Hematopoietic multipotent progenitor cell treated with erythropoietin and hydrocortisone succinate and interleukin-3 and kit ligand, for 15 days (in vitro differentiated cells): ENCODE data around the gene TRAPPC11.
"Not testable (repeated sequence)": the region's sequence is repeated elsewhere in the genome, so short reads cannot be mapped to it uniquely, and the experiment has no call there.

Experiments used
- DNase-seq: peaks from one replicate; pipeline ENCODE4 v3.0.0-alpha.2; 2015; ENCODE audit warnings: low spot score

The TRAPPC11 gene

GRCh38 chr4:183659029-183659871 lies at the start of gene TRAPPC11, which contains the start of gene RWDD4:
Gene TRAPPC11, plus strand, starts transcription at chr4:183659293. Its CDS starts 4,575 bp downstream, at chr4:183663868.
Gene RWDD4, minus strand, starts transcription at chr4:183659185. Its CDS starts 233 bp downstream, at chr4:183658952.
- DNase-seq = peak; percentile 91

DNA sequence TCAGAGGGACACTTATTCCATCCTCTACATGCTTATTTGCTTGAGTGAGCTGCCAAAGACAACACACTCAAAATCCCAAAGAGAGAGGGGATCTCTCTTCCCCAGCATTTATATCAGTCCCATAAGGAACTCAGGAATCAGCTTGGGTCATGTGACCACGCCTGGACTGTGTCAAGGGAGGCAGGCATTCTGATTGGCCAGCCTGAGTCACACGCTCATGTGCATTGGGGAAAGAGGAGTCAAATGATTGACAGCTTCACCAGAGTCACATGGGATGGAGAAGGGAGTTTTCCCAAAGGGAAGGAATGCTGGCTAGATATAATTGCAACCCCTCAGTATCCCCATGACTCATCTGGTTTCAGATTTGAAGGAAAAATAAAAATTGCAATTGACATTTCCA lies 49.1 kb upstream of the TRAPPC11 start:
- no peak for DNase-seq

GRCh38 chr4:183610613-183611012 lies 48.5 kb upstream of the TRAPPC11 start:
- DNase-seq = no peak

DNA sequence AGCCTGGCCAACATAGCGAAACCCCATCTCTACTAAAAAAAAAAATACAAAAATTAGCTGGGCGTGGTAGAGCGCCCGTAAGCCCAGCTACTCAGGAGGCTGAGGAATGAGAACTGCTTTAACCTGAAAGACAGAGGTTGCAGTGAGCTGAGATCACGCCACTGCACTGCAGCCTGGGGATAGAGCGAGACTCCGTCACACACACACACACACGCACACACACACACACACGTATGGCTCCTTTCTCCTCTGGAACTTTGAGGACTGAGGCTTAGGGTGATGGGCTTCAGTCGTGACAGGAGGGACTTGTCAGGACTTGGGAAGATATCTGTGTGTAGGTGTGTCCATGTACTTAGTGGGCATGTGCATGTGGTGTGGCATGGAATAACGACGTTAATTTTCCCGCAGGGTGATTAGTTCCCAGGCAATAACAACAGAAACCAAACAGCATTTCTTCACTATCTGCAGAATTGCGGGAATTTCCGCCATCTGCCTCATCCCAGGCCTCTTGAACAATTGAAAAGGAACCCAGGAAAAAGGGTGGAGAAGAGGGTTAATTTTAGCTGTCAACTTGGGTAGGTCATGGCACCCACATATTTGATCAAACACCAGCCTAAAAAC lies 47.8 kb upstream of the TRAPPC11 start:
- no peak for DNase-seq

- no peak for DNase-seq
These were observed 46.5 kb upstream of the TRAPPC11 start for GRCh38 chr4:183612329-183613250.

DNA sequence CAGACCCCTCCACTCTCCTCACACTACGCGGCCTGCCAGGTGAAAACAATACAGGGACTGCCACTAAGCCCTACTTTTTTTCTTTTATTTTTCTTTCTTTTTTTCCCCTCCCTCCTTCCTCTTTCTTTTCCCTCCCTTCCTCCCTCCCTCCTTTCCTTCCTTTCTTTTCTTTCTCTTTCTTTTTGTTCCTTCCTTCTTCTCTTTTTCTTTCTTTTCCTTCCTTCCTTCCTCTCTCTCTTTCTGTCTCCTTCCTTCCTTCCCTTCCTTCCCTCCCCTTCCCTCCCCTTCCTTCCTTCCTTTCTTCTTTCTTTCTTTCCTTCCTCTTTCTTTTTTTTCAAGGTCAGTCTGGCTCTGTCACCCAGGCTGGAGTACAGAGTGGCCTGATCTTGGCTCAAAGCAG lies 42.0 kb upstream of the TRAPPC11 start:
- DNase-seq = no peak

DNA sequence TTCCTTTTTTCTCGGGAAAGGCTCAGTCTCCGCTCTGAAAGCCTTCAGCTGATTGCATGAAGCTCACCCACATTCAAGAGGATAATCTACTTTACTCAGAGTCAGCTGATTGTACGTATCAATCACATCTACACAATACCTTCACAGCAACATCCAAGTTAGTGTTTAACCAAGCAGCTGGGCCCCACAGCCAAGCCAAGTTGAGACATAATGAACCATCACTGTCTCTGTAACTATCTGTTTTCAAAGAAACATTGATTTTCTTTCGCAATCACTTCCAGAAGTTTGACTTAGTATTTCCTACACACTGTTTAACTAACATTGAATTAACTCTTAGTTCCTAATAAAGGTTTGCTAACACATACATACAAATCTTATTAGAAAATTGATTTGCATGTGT lies 40.4 kb upstream of the TRAPPC11 start:
- DNase-seq = no peak

GRCh38 chr4:183620421-183620820 lies 38.7 kb upstream of the TRAPPC11 start:
- DNase-seq = no peak

GRCh38 chr4:183621875-183622274 lies 37.2 kb upstream of the TRAPPC11 start:
- DNase-seq = no peak

DNA sequence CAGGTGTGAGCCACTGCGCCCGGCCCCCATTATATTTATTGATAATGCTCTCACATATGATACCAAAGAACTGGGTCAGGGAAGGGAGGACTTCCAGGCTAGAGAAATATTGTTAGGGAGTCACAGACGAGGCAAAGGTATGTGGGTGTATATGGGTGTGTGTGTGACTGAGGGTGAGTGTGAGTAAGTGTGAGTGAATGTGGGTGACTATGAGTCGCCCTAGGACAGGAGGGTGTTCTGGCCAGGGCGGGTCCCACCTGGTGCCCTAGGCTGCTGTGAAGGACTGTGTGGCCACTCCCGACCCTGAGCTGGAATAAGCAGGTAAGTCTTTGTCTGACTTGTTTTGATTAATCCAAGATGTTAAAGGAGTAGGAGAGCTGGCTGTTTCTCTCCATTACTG lies 34.5 kb upstream of the TRAPPC11 start:
- DNase-seq = no peak

GRCh38 chr4:183626168-183626567 lies 32.9 kb upstream of the TRAPPC11 start:
- no peak for DNase-seq

- not testable (repeated sequence) for DNase-seq
These were observed 31.8 kb upstream of the TRAPPC11 start for GRCh38 chr4:183627286-183627685.

- no peak for DNase-seq
These were observed 31.0 kb upstream of the TRAPPC11 start for GRCh38 chr4:183627979-183628588.

DNA sequence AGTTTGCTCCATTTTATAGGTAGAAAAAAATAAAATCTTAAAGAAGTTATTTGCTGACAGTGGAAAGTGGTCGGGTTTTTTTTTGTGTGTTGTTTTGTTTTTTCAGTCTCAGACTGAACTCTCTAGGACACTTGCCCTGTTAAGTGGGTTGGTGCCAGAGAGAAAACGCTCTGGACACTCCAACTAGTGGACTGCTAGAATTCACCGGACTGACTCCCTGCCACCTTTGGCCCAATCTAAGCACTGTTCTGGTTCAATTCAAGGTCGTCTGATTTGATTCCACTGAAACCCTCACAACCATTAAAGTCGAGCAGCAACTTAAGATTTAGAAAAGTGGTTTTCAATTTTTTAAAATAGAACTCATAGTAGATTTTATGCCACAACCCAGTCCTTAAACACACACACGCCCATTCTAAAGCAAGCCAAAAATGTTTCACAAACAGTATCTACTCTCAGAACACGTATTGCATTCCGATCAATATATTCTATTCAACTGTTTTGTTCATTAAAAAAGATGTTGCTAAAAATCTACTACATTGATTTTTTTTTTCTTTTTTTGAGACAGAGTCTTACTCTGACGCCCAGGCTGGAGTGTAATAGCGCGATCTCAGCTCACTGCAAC lies 27.4 kb upstream of the TRAPPC11 start:
- no peak for DNase-seq

DNA sequence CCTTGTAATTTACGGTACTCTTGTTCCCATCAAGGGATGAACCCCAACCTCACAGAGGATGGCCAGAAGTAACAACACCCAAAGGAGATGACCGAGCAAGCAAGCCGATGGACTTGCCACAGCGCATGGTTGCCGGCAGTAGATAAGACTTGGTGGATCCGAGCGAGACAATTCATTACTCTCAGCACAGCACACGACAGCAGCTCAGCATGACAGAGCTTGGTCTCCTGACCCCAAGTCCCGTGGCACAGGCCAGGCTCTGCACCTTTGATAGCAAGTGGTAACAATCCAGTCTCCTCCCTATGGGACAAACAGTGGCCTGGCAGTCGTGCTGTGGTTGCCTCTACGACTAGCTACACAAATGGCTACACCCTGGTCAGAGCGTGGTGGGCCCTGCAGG lies 26.4 kb upstream of the TRAPPC11 start:
- no peak for DNase-seq

DNA sequence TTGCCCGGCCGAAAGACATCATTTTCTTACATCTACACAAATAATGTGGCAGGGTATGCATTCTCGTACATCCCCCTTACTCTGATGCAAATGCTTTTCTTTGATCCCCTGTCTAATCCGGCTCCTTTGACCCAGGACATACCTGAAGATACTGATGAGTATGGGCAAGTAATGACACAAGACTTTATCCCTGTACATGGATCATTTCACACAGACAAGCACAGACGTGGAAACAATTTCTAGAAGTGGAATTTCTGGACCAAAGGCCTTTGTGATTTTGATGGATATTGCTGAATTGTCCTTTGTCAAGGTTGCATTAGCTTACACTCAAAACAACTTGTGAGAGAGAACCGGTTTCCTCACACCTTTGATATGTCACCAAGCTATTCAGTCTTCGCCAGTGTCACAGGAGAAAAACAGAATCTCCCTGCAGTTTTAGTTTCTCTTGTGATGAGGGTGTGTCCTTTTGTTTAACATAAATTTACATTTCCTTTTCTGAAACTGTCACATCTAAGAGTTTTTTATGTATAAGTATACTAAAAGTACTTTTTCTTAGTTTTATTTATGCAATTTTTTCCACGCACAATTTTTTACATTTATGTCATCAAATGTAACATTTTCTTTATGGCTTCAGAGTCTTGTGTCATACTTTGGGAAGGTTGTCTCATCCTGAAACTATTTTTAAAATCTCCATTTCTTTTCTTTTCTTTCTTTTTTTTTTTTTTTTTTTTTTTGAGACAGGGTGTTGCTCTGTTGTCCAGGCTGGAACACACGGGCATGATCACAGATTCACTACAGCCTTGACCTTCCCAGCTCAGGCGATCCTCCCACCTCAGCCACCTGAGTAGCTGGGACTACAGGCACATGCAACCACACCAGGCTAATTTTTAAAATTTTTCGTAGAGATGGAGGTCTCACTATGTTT lies 25.4 kb upstream of the TRAPPC11 start:
- DNase-seq = no peak

DNA sequence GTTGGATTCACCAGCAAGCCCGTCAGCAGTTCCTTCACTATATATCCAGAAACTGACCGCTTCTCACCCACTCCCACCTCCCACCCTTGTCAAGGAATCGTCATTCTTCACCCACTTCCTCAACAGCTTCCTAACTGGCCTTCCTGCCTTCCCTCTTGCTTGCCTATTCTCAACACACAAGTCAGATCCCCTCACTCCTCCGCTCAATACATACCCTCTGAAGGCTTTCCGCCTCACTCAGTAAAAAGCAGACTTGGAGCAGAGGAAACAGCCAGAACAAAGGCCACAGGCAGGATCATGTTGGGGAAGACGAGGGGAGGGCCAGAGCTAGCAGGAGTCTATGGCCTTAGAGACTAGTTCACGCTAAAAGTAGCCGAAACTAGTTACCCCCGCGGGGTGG lies 23.8 kb upstream of the TRAPPC11 start:
- DNase-seq = no peak

- DNase-seq = no peak
These were observed 23.4 kb upstream of the TRAPPC11 start for GRCh38 chr4:183635741-183636140.

- no peak for DNase-seq
These were observed 22.6 kb upstream of the TRAPPC11 start for GRCh38 chr4:183636503-183636902.

- no peak for DNase-seq
These were observed 22.2 kb upstream of the TRAPPC11 start for GRCh38 chr4:183636923-183637322.
